Mesenchymal stem cell (in vitro differentiated cells and primary cell): ENCODE measurements around the gene COL16A1.
"Not testable (repeated sequence)": the region's sequence is repeated elsewhere in the genome, so short reads cannot be mapped to it uniquely, and the experiment has no call there.

Source experiments
- DNase-seq: peaks from one replicate; pipeline ENCODE4 v3.0.0-alpha.2; 2013
- H2AFZ ChIP-seq: one replicate; pipeline ENCODE4 v1.6.1; 2013; ENCODE audit warnings: low read depth, mild to moderate bottlenecking, control low read depth, inconsistent platforms, low read length, moderate library complexity
- H2AK5ac ChIP-seq: 2 replicates; pipeline ENCODE4 v1.6.1; 2013; ENCODE audit warnings: low read length, moderate library complexity, mild to moderate bottlenecking, inconsistent platforms; ENCODE audit not compliant: severe bottlenecking
- H2BK120ac ChIP-seq: one replicate; pipeline ENCODE4 v1.6.1; 2013; ENCODE audit warnings: low read depth, mild to moderate bottlenecking, inconsistent platforms, low read length, moderate library complexity
- H2BK12ac ChIP-seq, 2 experiments: one replicate each; pipeline ENCODE4 v1.6.1; 2013; ENCODE audit warnings: inconsistent platforms in 2 of 2, low read length in 2 of 2, mild to moderate bottlenecking in 2 of 2, moderate library complexity in 2 of 2, control low read depth in 1 of 2
- H2BK15ac ChIP-seq: one replicate; pipeline ENCODE4 v1.6.1; 2013; ENCODE audit warnings: mild to moderate bottlenecking, low read depth, inconsistent platforms; ENCODE audit not compliant: poor library complexity, severe bottlenecking
- H2BK5ac ChIP-seq: 2 replicates; pipeline ENCODE4 v1.6.1; 2013; ENCODE audit warnings: low read depth, mild to moderate bottlenecking, low read length, control low read depth, inconsistent platforms; ENCODE audit not compliant: poor library complexity, severe bottlenecking
- H3K14ac ChIP-seq, 2 experiments: one replicate each; pipeline ENCODE4 v1.6.1; 2013; ENCODE audit warnings: inconsistent platforms in 2 of 2, low read length in 2 of 2, control low read depth in 1 of 2, mild to moderate bottlenecking in 1 of 2, moderate library complexity in 1 of 2
- H3K18ac ChIP-seq, 2 experiments: one replicate each; pipeline ENCODE4 v1.6.1; 2013; ENCODE audit warnings: inconsistent platforms in 2 of 2, low read length in 2 of 2, control low read depth in 1 of 2, low read depth in 1 of 2, mild to moderate bottlenecking in 1 of 2
- H3K23ac ChIP-seq, 2 experiments: one replicate each; pipeline ENCODE4 v1.6.1; 2013; ENCODE audit warnings: inconsistent platforms in 2 of 2, low read length in 2 of 2, mild to moderate bottlenecking in 2 of 2, moderate library complexity in 2 of 2, control low read depth in 1 of 2
- H3K27ac ChIP-seq: 2 replicates; pipeline ENCODE4 v1.5.1; 2013; ENCODE audit warnings: mild to moderate bottlenecking, moderate library complexity, low read length, control low read depth, inconsistent platforms; ENCODE audit not compliant: poor library complexity, severe bottlenecking
- H3K27me3 ChIP-seq, 2 experiments: 2 replicates each; pipeline versions ENCODE4 v1.6.1 to v1.7.0; 2013; ENCODE audit warnings: low read length in 2 of 2, mild to moderate bottlenecking in 2 of 2, moderate library complexity in 2 of 2, control low read depth in 1 of 2, inconsistent platforms in 1 of 2; ENCODE audit not compliant: control insufficient read depth in 1 of 2, insufficient read depth in 1 of 2
- H3K36me3 ChIP-seq, 2 experiments: 2 replicates each; pipeline versions ENCODE4 v1.6.1 to v1.7.0; 2013; ENCODE audit warnings: low read length in 2 of 2, control low read depth in 1 of 2, inconsistent platforms in 1 of 2, low read depth in 1 of 2, mild to moderate bottlenecking in 1 of 2; ENCODE audit not compliant: insufficient read depth in 2 of 2, control insufficient read depth in 1 of 2
- H3K4ac ChIP-seq, 2 experiments: one replicate each; pipeline ENCODE4 v1.6.1; 2013; ENCODE audit warnings: inconsistent platforms in 2 of 2, low read length in 2 of 2, mild to moderate bottlenecking in 2 of 2, moderate library complexity in 2 of 2, control low read depth in 1 of 2, low read depth in 1 of 2
- H3K4me1 ChIP-seq: 2 replicates; pipeline ENCODE4 v1.6.1; 2013; ENCODE audit warnings: low read depth, low read length, control low read depth; ENCODE audit not compliant: control insufficient read depth, insufficient read depth
- H3K4me2 ChIP-seq: 2 replicates; pipeline ENCODE4 v1.6.1; 2013; ENCODE audit warnings: low read length, mild to moderate bottlenecking, inconsistent platforms; ENCODE audit not compliant: poor library complexity, severe bottlenecking
- H3K4me3 ChIP-seq, 2 experiments: 2 replicates each; pipeline versions ENCODE4 v1.5.1 to v1.7.0; 2013; ENCODE audit warnings: low read length in 2 of 2, mild to moderate bottlenecking in 2 of 2, control low read depth in 1 of 2, low read depth in 1 of 2; ENCODE audit not compliant: insufficient read depth in 1 of 2
- H3K79me1 ChIP-seq: replicated peaks from 2 replicates; pipeline ENCODE4 v1.6.1; 2013; ENCODE audit warnings: mild to moderate bottlenecking, control low read depth, low read length, inconsistent platforms; ENCODE audit not compliant: poor library complexity, severe bottlenecking
- H3K9ac ChIP-seq: 2 replicates; pipeline ENCODE4 v1.7.0; 2013; ENCODE audit warnings: mild to moderate bottlenecking, low read length, moderate library complexity
- H3K9me3 ChIP-seq: 2 replicates; pipeline ENCODE4 v1.7.0; 2013; ENCODE audit warnings: mild to moderate bottlenecking, low read length; ENCODE audit not compliant: control insufficient read depth
- H4K8ac ChIP-seq: one replicate; pipeline ENCODE4 v1.6.1; 2013; ENCODE audit warnings: inconsistent platforms, mild to moderate bottlenecking, low read length, moderate library complexity
- H4K91ac ChIP-seq: one replicate; pipeline ENCODE4 v1.6.1; 2013; ENCODE audit warnings: mild to moderate bottlenecking, low read length, inconsistent platforms
- WGBS: methylation state at CpG from one replicate; pipeline ENCODE4 v1.1.7; 2013; ENCODE audit warnings: mixed read lengths; 5-methylcytosine and 5-hydroxymethylcytosine counted together

The COL16A1 gene

GRCh38 chr1:31708324-31708723 lies 4.5 kb upstream of the COL16A1 start:
- peaks cover 54% of the 10 kb centered on the region for H3K4me1 ChIP-seq
- no peak overlapping the region for H2BK15ac ChIP-seq
- H2AK5ac ChIP-seq, result no peak overlapping the region
- no peak overlapping the region for H3K4me2 ChIP-seq
- H3K18ac ChIP-seq, result peak overlapping the region in 1 of 2 experiments; percentile 3
- no peaks in the 10 kb centered on the region for H3K9me3 ChIP-seq
- H2BK5ac ChIP-seq, result no peak overlapping the region
- no peak overlapping the region for H3K23ac ChIP-seq
- no peaks in the 10 kb centered on the region for H3K27me3 ChIP-seq
- H3K79me1 ChIP-seq, result no peaks in the 10 kb centered on the region
- H3K14ac ChIP-seq, result no peak overlapping the region
- DNase-seq, result peak; percentile 67
- H2AFZ ChIP-seq, result no peak overlapping the region
- H3K36me3 ChIP-seq, result no peaks in the 10 kb centered on the region
- H2BK12ac ChIP-seq, result no peak overlapping the region
- H2BK120ac ChIP-seq, result no peak overlapping the region
- 24% methylated on average over 10 of the region's 11 CpGs for WGBS
- no peak overlapping the region for H3K9ac ChIP-seq
- no peak overlapping the region for H4K91ac ChIP-seq
- no peak overlapping the region for H3K4me3 ChIP-seq
- no peak overlapping the region for H3K27ac ChIP-seq
- H4K8ac ChIP-seq, result no peak overlapping the region
- no peak overlapping the region for H3K4ac ChIP-seq

GRCh38 chr1:31707711-31708110 lies 3.9 kb upstream of the COL16A1 start:
- Histone ChIP-seq H3K4ac (peak overlapping the region in 1 of 2 experiments; percentile 7), H3K27ac (no peak overlapping the region), H3K14ac (peak overlapping the region in 1 of 2 experiments; percentile 26), H2BK120ac (no peak overlapping the region), H3K79me1 (no peaks in the 10 kb centered on the region), H2BK12ac (peak overlapping the region in 1 of 2 experiments; percentile 15), H3K4me3 (no peak overlapping the region), H3K36me3 (no peaks in the 10 kb centered on the region), H4K91ac (no peak overlapping the region), H2BK15ac (no peak overlapping the region), H3K23ac (no peak overlapping the region), H3K9me3 (no peaks in the 10 kb centered on the region), H4K8ac (no peak overlapping the region), H2AK5ac (peak overlapping the region; percentile 26), H3K4me2 (no peak overlapping the region), H2BK5ac (no peak overlapping the region), H3K4me1 (peaks cover 57% of the 10 kb centered on the region), H3K27me3 (no peaks in the 10 kb centered on the region), H3K9ac (peak overlapping the region; percentile 34), H2AFZ (no peak overlapping the region), H3K18ac (peak overlapping the region; percentile 63 to 80)
- DNase-seq, result peak; percentile 49
- 59% methylated on average over 5 of the region's 5 CpGs for WGBS

- not testable (repeated sequence) for H3K27me3 ChIP-seq, H3K36me3 ChIP-seq, H3K4ac ChIP-seq, H3K9ac ChIP-seq, H2BK5ac ChIP-seq, DNase-seq, H2AFZ ChIP-seq, H3K27ac ChIP-seq, H2BK120ac ChIP-seq, H3K79me1 ChIP-seq, H3K4me2 ChIP-seq, H3K18ac ChIP-seq, H4K8ac ChIP-seq, H3K4me3 ChIP-seq, H3K23ac ChIP-seq, H2BK15ac ChIP-seq, H3K14ac ChIP-seq, H4K91ac ChIP-seq, H3K9me3 ChIP-seq
- peak overlapping the region in 1 of 2 experiments; percentile 38 for H2BK12ac ChIP-seq
- H2AK5ac ChIP-seq, result peak overlapping the region; percentile 46
- peaks cover 59% of the 10 kb centered on the region for H3K4me1 ChIP-seq
- 93% methylated on average over 4 of the region's 4 CpGs for WGBS
Observed at GRCh38 chr1:31707059-31707600, 3.3 kb upstream of the COL16A1 start.

- Histone ChIP-seq H2BK15ac (no peak overlapping the region), H3K9me3 (no peaks in the 10 kb centered on the region), H3K18ac (peak overlapping the region in 1 of 2 experiments; percentile 51), H3K27me3 (no peaks in the 10 kb centered on the region), H2AFZ (no peak overlapping the region), H2BK5ac (no peak overlapping the region), H3K23ac (no peak overlapping the region), H3K4me3 (no peak overlapping the region), H2BK120ac (no peak overlapping the region), H3K9ac (no peak overlapping the region), H3K79me1 (no peaks in the 10 kb centered on the region), H3K14ac (peak overlapping the region in 1 of 2 experiments; percentile 46), H2BK12ac (peak overlapping the region; percentile 18 to 33), H2AK5ac (peak overlapping the region; percentile 24), H4K91ac (peak overlapping the region; percentile 78), H3K4me2 (no peak overlapping the region), H3K4me1 (peaks cover 61% of the 10 kb centered on the region), H3K36me3 (no peaks in the 10 kb centered on the region), H4K8ac (no peak overlapping the region), H3K4ac (no peak overlapping the region), H3K27ac (no peak overlapping the region)
- no peak for DNase-seq
- WGBS, result 89% methylated on average over 15 of the region's 15 CpGs
Observed at GRCh38 chr1:31706384-31707058, 2.7 kb upstream of the COL16A1 start.
